ENCODE measurements around the gene IL34. TPM values are rescaled to one million over a fixed set of nuclear protein-coding genes. Genes with fewer than 3 reads are reported as not detected.

The IL34 gene
- total and polyA plus RNA-seq, 2 experiments from 2014 or later, result 4.3 to 6.6 TPM

GRCh38 chr16:70665806-70666735 is 19.7 kb downstream of the IL34 start:
- H2AFZ ChIP-seq, result no peak overlapping the region
- 0 out of 2 replicates have a peak overlapping the region, but pooled peaks have one; percentile 45 for H3K27ac ChIP-seq (ENCODE audit: low read depth)
- no peaks in the 10 kb centered on the region; the same call in 1 of the 2 replicates for H4K20me1 ChIP-seq (replicated peaks; ENCODE audit: insufficient read depth)
- H3K9me2 ChIP-seq (ENCODE audit: insufficient read depth), result no peaks in the 10 kb centered on the region
- no peaks in the 10 kb centered on the region for H3K27me3 ChIP-seq (ENCODE audit: insufficient read depth)
- 0 out of 2 replicates have a peak, but pooled peaks cover 8% of the 10 kb centered on the region for H3F3A ChIP-seq (replicated peaks; ENCODE audit: low read depth)
- peaks cover 5% of the 10 kb centered on the region for H3K27me3 Mint-ChIP-seq (ENCODE audit: insufficient read depth, low read depth, poor library complexity)
- peaks cover 14% of the 10 kb centered on the region for H3K4me1 Mint-ChIP-seq
- peaks cover 4% of the 10 kb centered on the region; the same call in 1 of the 2 replicates for H3K4me1 ChIP-seq (ENCODE audit: insufficient read depth)
- no peak overlapping the region for H3K4me2 ChIP-seq
- H3K36me3 ChIP-seq (ENCODE audit: insufficient read depth), result no peaks in the 10 kb centered on the region; the same call in 1 of the 2 replicates
- TF ChIP-seq REST (IDR thresholded peaks at IDR 0.05; ENCODE audit: unreplicated experiment), result no peak
- no peak for TF ChIP-seq CTCF (conservative IDR thresholded peaks at IDR 0.05; ENCODE audit: low read depth in 2 of 2)
- TF ChIP-seq EZH2phosphoT487 (IDR thresholded peaks at IDR 0.05; ENCODE audit: unreplicated experiment), result no peak
- TF ChIP-seq ETS1 (IDR thresholded peaks at IDR 0.05), result no peak
- TF ChIP-seq EZH2 (IDR thresholded peaks at IDR 0.05; ENCODE audit: low read depth, unreplicated experiment), result no peak
- TF ChIP-seq JUNB (IDR thresholded peaks at IDR 0.05; ENCODE audit: unreplicated experiment), result no peak
- no peak for TF ChIP-seq STAT1 (IDR thresholded peaks at IDR 0.05; ENCODE audit: unreplicated experiment)
- TF ChIP-seq CREB1 (CRISPR knock-in tag; IDR thresholded peaks at IDR 0.05; ENCODE audit: low read depth), result no peak
- no peak for TF ChIP-seq NANOG (IDR thresholded peaks at IDR 0.05; ENCODE audit: borderline replicate concordance)
- TF ChIP-seq ZNF462 (CRISPR knock-in tag; IDR thresholded peaks at IDR 0.05), result no peak
- no peak for TF ChIP-seq POLR2AphosphoS5 (IDR thresholded peaks at IDR 0.05; ENCODE audit: low read depth)
- no peak for TF ChIP-seq ZNF114 (CRISPR knock-in tag; IDR thresholded peaks at IDR 0.05)
- no peak for TF ChIP-seq ZNF331 (CRISPR knock-in tag; IDR thresholded peaks at IDR 0.05; ENCODE audit: low read depth)
- no peak overlapping the region for H3K27ac Mint-ChIP-seq
- DNase-seq (ENCODE audit: low spot score) (no peak), ATAC-seq (no peak)
- no peak overlapping the region for H3K4me3 Mint-ChIP-seq
- no peaks in the 10 kb centered on the region for H3K79me2 ChIP-seq (replicated peaks; ENCODE audit: insufficient read depth)
- no peak overlapping the region for H3K4me3 ChIP-seq
- peaks cover 51% of the 10 kb centered on the region for H3K36me3 Mint-ChIP-seq (ENCODE audit: low read depth)
- peaks cover 17% of the 10 kb centered on the region; the same call in 2 of the 3 replicates for H3K9me3 Mint-ChIP-seq

Data from GM23338 (cell line).